Fibroblast of skin of right quadriceps (primary cell): Measurements from ENCODE around the gene GBX1.

Source experiments
- DNase-seq: peaks from one replicate; pipeline ENCODE4 v3.0.0-alpha.2; 2013

Gene GBX1

DNA sequence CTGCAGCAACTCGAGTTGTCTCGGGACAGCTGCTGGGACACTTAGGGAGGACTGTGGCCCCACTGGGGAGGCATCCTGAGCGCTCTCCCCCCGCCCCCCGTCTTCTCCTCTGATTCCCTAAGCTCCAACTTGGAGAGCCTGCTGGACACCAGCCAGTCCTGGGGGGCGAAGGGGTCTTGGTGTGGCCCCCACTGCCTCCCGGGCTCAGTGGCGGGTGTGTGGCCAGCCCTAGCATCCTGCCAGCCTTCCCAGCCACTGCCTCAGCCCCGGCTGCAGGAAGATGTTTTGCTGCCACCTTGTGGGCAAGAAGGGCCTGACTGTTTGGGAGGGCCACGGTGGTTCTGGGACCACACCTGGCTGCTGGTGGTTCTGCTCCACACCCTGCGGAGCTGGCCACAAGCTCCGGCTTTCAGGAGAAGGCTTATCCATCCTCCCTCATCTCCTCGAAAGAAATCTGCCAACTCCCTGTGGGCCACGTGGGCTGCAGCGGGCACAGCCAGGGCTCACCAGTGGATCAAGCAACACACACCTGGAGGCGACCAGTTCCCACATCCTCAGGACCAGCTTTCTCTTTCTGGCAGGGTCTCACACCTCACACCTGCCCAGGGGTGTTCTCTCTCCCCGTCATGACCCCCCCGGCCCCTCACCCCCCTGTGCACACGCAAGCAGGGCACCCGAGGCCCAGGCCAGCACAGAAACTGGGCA lies 56.4 kb downstream of the GBX1 start:
- peak; percentile 61 for DNase-seq

DNA sequence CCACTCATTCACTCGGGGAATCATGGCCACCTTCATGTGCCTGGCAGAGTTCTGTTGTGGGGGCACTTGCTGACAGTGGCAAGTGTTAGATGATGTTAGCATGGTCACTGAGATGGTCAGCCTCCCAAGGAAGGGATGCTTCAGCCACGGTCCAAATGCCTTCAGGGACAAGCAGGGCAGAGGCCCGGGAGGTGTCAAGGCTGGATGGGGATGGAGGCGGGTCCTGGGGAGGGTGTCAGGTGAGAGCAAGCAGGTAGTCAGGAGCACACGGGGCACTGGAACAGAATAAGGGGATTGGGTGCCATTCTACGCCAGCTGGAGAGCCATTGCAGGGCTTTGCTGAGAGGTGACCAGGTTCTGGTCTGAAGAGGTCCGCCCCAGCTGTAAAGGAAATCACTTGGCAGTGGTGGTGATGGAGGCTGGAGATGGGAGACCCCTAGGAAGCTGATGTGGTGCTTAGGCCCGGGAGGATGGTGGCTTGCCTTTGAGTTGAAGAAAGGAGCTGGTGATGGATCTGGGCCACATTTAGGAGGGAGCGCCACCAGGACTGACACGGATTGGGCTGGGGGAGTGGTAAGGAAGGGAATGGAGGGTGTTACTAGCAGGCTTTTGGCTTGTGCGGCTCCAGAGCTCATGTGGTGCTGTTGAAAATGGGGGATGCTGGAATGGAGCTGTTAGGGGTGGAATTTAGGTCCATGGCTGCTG lies 57.1 kb downstream of the GBX1 start:
- DNase-seq = no peak

DNA sequence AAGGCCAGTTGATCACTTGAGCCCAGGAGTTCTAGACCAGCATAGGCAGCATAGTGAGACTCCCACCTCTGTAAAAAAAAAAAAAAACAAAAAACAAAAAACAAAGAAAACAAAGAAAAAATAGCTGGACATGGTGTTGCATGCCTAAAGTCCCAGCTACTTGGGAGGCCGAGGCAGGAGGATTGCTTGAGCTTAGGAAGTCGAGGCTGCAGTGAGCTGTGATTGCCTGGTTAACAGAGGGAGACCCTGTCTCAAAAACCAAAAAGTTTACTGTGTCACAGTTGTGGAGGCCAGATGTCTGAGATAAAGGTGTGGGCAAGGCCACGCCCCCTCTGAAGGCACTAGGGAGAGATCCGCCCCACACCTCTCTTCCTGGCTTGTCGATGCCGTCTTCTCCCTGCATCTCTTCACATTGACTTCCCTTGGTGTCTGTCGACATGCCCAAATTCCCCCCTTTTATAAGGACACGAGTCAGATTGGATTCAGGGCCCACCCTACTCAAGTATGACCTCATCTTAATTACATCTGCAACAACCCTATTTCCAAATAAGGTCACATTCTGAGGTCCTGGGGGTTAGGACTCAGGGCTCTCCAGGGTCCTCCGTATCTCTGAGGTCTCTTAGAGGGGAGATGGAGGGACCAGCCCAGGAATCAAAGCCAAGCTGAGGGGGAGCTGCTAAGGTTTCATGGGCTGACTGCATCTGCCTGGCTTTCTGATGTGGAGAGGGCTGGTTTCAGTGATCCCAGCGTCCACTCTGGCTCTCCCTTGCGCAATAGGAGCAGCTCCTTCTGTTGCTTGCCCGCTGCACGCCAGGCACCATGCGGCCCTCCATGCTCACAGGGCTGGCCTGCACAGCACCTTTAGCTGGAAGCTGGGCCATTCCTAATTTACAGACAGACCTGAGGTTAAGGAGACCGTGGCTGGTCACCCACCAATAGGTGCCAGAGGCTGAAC lies 58.1 kb downstream of the GBX1 start:
- peak; percentile 54 for DNase-seq

DNA sequence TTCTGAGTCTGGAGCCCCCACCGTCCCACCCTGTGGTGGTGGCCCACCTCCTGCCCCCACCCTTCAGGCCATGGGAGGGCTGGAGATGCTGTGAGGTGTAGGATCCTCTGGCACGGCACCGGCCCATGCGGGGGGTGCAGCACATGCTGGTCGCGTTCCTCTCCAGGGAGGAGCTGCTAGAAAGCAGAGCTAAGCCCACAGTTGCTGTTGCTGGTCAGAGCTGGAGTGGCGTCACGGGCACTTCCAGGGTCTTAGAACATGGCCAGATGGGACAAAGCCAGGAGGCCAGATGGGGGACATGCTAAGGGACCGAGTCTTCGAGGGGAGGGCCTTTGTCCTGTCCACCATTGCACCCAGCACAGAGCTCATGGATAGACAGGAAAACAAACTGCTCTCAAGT lies 59.6 kb downstream of the GBX1 start:
- no peak for DNase-seq

DNA sequence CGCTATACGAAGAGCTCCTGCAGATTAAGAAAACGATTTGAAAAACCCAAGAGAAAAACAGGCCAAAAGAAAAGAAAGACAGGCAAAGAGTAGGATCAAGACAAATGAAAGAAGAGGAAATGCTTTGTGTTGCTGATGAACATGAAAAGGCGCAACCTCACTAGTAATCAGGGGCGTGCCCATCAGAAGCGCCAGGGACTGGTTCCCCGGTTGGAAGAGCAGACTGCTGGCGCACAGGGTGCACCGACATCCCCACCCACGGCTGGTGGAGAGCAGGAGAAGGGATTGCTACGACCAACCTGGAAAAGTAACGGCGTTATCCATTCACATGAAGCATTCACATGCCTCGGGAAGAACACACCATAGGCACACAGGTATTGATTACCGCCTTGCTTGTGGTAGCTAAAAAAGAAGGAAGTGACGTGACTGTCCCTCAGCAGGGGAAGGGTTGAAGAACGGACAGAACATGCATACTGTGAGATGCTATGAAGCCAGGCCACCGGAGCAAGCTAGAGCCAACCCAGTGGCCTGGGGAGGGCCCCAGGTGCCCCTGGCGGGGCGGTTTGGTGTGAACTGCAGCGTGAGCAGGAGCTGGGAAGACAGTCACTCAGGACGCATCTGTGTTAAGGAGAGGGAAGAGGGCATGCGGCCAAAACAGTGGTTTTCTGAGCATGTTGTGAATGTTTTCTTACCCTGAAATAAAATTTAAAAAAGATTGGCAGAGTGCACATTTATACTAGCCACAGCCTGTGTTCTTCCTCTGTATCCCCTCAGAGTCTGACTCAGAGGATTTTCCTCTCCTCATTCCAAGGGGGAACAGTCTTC lies 62.9 kb downstream of the GBX1 start:
- DNase-seq = peak; percentile 89

DNA sequence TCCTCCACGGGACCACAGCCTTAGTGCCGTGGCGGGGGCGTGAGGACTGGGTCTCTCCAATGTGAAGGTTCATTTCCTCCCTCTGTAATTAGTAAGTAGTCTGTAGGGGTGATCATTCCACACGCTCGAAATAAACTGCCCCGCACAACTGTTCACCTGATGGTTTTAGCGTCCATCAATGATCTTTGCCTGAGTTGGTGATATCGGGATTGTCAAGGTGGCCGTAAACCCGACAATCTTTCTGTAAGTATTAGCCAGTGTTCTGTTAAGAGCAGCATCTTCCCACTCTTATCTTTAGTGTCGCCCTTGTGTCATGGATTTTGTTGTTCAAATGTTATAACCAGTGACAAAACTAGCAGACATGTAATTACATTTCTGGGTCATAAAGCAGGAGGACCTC lies 63.5 kb downstream of the GBX1 start:
- no peak for DNase-seq

DNA sequence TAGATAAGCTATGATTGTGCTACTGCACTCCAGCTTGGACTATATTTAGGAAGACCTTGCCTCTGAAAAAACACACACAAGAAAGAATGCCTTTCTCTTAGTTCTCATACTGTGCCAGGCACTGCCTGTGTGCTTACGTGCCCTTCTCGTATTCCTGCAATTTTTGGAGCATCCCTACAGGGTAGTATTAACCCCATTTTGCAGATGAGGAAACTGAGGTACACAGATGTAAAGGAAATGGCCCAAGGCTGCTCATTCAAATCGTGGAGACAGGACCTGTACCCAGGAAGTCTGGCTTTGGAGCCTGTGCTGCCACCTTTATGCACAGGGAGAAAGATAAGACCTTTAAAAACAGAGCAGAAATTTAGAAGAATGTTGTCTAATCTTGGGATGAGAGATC lies 64.5 kb downstream of the GBX1 start:
- no peak for DNase-seq

DNA sequence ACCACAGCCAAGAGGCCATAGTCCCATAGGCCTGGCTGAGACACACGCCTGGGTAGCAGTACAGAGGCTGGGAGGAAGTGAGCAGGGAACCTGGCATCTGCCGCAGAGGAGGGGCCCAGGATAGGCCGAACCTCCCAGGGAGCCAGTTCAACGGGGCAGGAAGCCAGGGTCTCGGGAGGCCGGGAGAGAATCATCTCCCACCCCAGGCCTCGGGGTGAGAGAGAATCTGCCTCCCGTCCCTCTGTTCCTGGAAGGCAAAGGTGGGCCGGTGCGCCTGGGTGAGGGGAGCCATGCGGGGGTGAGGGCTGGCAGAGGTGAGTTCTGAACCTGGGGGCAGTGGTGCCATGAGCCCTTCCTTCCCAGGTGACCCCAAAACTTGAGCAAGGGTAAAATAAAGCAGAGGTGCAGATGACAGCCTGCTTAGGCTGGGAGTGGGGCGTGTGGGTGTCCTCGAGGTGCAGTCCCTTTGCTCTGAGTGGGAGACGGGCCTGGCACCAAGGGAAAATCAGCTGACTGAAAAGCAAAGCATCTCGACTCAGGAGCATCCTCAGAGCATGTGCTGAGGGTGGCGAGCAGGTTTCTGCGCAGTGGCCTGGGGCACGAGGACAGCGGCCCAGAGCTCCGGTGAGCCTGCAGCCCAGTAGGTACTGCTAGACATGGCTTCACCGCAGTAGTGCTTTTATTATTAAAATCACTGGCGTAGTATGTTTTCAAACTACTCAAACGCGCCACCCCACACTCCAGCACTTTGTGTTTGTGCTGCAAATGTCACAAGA lies 65.7 kb downstream of the GBX1 start:
- no peak for DNase-seq

DNA sequence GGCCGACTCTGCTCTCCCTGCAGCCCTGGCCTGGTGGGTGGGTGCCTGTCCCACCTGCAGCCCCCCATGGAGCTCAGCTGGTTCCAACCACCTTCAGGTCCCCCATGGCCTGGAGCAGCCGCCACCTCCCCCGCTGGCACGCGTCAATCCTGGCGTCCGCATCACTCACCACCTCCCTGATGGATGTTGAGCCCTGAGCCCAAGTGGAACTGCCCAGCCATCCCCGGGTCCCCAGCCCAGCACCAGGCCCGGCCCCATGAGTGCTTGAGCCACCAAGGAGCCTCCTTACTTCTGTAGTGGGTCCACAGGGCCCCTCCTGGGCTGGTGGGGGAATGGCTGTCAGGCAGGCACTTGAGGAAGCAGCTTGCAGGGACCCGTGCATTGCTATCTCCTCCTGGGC lies 66.6 kb downstream of the GBX1 start:
- DNase-seq = no peak

DNA sequence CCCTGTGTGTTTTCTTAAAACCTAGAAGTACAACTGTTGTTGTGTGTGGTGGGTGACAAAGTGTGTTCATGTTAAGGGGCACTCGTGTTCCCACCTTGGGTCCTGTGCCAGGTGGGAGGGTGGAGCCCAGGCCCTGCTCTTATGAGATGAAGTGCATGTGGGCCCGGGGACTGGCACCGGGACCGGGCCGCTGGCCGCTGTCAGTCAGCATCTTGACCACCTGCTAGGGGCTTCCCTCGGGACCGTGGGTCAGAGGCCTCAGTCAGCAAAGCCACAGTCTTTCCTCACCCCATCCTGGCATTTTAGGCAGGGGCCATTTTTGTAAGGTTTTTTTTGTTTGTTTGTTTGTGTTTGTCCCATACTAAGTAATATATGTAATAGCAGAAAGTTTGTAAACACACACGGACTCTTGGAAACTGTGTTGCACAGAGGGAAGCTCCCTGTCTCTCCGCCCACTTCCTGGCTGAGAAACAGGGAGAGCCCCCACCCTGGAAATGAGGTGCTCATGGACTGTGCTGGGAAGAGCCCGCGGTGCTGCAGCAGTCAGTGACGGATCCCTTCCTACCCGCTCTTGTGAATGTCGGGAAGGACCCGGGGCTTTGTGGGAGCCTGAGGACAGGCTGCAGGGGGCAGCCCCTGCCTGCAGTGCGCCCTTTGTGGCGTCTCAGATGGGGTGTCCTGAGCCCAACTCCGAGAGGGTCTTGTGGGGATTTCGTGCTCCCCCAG lies 67.8 kb downstream of the GBX1 start:
- no peak for DNase-seq
